OCI-LY1 (cell line): ENCODE measurements around the gene VEGFB.

Experiments
- CTCF ChIP-seq: fragments of 200-600 bp; sonication (generic), shearing (Covaris generic); IDR thresholded peaks from 2 replicates; pipeline ENCODE4 v1.5.1; 2017; ENCODE audit warnings: mild to moderate bottlenecking, antibody characterized with exemption, low read length, moderate library complexity, mixed read lengths
- EZH2 ChIP-seq: fragments of 200-600 bp; sonication (generic), shearing (Covaris generic); IDR thresholded peaks from 2 replicates; pipeline ENCODE4 v1.8.0; 2017; ENCODE audit warnings: borderline replicate concordance, mixed run types, mild to moderate bottlenecking, antibody characterized with exemption, low read length, moderate library complexity, mixed read lengths

DNA sequence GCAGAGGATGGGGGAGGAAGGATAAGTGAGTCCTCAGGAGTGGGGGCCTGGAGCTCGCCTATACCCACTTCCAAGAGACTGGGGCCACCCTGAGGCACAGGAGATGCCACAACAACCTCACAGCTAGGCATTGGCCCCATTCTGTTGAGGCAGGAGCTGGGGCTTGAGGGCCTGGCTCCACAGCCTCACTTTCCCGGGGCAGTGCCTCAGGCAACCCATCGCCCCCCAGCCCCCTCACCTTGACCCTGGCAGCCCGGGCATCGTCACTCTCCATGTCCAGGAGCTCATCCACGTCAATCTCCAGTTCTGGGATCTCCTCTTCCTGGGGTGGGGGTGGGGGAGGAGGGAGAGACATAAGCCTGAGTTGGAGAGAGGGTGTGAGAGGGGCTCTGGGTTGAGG is 10.6 kb downstream of the VEGFB start:
- TF ChIP-seq CTCF (no peak), EZH2 (no peak)
